GM12892 (cell line): ENCODE measurements around the gene ARHGEF4.

Experiments
- POLR2A ChIP-seq: IDR thresholded peaks from 2 replicates; pipeline ENCODE4 v1.6.1; 2011; ENCODE audit warnings: low read depth, low read length, control low read depth
- POLR2AphosphoS5 ChIP-seq: IDR thresholded peaks from 2 replicates; pipeline ENCODE4 v1.6.1; 2011; ENCODE audit warnings: low read depth, low read length, control low read depth

DNA sequence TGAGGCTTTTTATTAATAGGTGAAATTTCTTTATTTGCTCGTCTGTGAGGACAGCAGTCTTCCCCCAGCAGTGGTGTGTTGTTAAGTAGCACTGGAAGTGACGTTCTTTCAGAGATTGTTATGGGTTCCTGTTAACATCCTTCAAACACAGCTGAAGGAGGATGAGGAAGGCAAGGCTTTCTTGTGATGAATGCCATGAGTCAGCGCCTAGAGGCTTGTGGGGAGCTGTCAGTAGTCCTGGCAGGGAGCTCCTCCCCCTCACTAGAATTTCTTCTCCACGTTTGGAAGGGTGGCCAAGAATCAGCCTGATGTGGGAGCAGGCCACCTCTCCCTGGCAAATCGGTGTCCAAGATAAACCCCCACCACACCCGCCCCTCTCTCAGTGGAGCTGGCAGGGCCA is 113.2 kb downstream of the ARHGEF4 start:
- no peak for TF ChIP-seq POLR2AphosphoS5
- TF ChIP-seq POLR2A = no peak
